Inflammatory macrophage treated with lipopolysaccharide for 4 hours (primary cell): ENCODE measurements around the gene PLCB1.
"Not testable (repeated sequence)": the region's sequence is repeated elsewhere in the genome, so short reads cannot be mapped to it uniquely, and the experiment has no call there.

Experiments
- DNase-seq: peaks from one replicate; pipeline ENCODE4 v3.0.0-alpha.2; 2020

Gene PLCB1

GRCh38 chr20:8635048-8635572 lies 503.0 kb downstream of the PLCB1 start:
- DNase-seq = no peak

- DNase-seq = no peak
Observed at GRCh38 chr20:8635837-8636236, 503.8 kb downstream of the PLCB1 start.

- DNase-seq = no peak
Observed at GRCh38 chr20:8639112-8639778, 507.2 kb downstream of the PLCB1 start.

- no peak for DNase-seq
Observed at GRCh38 chr20:8640461-8640860, 508.4 kb downstream of the PLCB1 start.

GRCh38 chr20:8642247-8642646 lies 510.2 kb downstream of the PLCB1 start:
- no peak for DNase-seq

- DNase-seq = not testable (repeated sequence)
Observed at GRCh38 chr20:8644468-8644867, 512.4 kb downstream of the PLCB1 start.

GRCh38 chr20:8645326-8645725 lies 513.3 kb downstream of the PLCB1 start:
- DNase-seq = no peak

GRCh38 chr20:8646033-8646441 lies 514.0 kb downstream of the PLCB1 start:
- DNase-seq = no peak

- DNase-seq = no peak
Observed at GRCh38 chr20:8646716-8647115, 514.6 kb downstream of the PLCB1 start.

GRCh38 chr20:8647961-8648441 lies 515.9 kb downstream of the PLCB1 start:
- DNase-seq = peak; percentile 67

- DNase-seq = no peak
Observed at GRCh38 chr20:8648466-8648865, 516.4 kb downstream of the PLCB1 start.

GRCh38 chr20:8652396-8652795 lies 520.3 kb downstream of the PLCB1 start:
- DNase-seq = no peak

- DNase-seq = no peak
Observed at GRCh38 chr20:8654486-8654885, 522.4 kb downstream of the PLCB1 start.

- no peak for DNase-seq
Observed at GRCh38 chr20:8656335-8656734, 524.3 kb downstream of the PLCB1 start.

- DNase-seq = no peak
Observed at GRCh38 chr20:8657664-8658063, 525.6 kb downstream of the PLCB1 start.

GRCh38 chr20:8658103-8658502 lies 526.0 kb downstream of the PLCB1 start:
- DNase-seq = no peak

- no peak for DNase-seq
Observed at GRCh38 chr20:8661229-8661952, 529.3 kb downstream of the PLCB1 start.

GRCh38 chr20:8662433-8662954 lies 530.4 kb downstream of the PLCB1 start:
- DNase-seq = no peak

- no peak for DNase-seq
Observed at GRCh38 chr20:8663424-8663823, 531.4 kb downstream of the PLCB1 start.

GRCh38 chr20:8664778-8665177 lies 532.7 kb downstream of the PLCB1 start:
- no peak for DNase-seq

GRCh38 chr20:8667306-8667705 lies 535.2 kb downstream of the PLCB1 start:
- DNase-seq = no peak

- DNase-seq = no peak
Observed at GRCh38 chr20:8670207-8670892, 538.3 kb downstream of the PLCB1 start.

GRCh38 chr20:8670893-8671215 lies 538.8 kb downstream of the PLCB1 start:
- no peak for DNase-seq
